HK-2 (cell line): ENCODE data around the gene HS3ST5.
"Not testable (repeated sequence)": the region's sequence is repeated elsewhere in the genome, so short reads cannot be mapped to it uniquely, and the experiment has no call there.

Experiments
- DNase-seq: peaks from one replicate; pipeline ENCODE4 v3.0.0-alpha.2; 2018; ENCODE audit not compliant: unreplicated experiment

Gene HS3ST5

DNA sequence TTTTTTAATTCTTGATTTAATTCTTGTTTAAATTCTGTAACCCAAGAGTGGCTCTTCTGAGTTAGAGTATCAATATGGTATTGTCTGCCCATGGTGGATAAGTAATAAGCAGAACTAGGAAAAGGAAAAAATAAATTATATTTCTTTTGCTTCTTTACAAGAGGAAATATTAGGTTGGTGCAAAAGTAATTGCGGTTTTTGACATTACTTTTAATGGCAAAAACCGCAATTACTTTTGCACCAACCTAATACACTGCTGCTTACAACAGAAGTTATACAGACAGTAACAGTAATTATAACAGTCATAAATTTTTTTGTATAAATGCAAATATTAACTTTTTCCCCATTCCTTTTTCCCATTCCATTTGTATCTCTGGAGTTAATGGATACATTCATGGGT lies 65.6 kb downstream of the HS3ST5 start:
- DNase-seq = no peak

DNA sequence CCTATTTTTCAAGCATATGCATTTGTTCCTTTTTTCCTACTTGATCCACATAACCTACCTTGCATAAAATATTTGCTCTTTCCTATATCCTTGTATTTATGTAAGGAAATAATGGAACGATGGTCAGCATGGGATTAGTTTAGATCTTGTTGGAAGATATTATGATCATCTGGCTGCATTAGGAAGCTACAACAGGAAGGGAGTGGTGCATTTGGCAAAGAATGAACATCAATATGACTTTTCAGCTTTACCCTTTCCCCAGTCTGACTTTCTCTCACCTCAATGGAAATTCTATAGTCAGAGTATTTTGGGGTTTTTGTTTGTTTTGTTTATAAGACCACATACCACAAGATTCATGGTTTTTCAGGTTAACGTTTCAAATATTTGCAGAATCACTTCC lies 66.0 kb downstream of the HS3ST5 start:
- no peak for DNase-seq

DNA sequence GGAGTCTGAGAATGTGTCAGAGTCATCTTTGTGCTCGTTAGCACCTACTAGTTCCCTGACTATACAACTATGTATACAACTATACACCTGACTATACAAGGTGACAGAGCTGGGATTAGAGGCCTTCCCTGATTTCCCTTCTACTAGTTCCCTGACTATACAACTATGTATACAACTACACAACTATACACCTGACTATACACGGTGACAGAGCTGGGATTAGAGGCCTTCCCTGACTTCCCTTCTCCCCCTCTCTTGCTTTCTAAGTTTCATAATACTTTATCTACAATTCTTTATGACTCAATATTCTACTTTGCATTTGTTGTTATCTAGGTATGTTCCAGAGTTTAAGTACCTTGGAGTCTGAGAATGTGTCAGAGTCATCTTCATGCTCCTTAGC lies 68.0 kb downstream of the HS3ST5 start:
- DNase-seq = no peak

DNA sequence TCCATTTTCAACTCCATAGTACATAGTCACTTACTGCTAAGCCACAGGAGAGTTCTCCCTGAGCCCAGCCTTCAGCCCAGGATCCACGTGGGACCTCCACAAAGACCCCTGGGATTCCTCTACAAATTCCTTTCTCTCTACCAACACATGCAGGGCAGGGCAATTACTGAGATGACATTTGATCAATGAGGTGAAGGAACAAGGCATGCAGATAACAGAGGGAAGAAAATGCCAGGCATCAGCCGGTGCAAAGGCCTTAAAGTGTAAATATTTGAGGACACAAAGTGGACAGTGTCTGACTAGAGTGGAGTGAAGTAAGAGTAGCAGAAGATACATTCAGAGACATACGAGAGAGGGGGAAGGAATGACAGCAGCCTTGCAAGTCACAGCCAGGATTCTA lies 70.2 kb downstream of the HS3ST5 start:
- no peak for DNase-seq

DNA sequence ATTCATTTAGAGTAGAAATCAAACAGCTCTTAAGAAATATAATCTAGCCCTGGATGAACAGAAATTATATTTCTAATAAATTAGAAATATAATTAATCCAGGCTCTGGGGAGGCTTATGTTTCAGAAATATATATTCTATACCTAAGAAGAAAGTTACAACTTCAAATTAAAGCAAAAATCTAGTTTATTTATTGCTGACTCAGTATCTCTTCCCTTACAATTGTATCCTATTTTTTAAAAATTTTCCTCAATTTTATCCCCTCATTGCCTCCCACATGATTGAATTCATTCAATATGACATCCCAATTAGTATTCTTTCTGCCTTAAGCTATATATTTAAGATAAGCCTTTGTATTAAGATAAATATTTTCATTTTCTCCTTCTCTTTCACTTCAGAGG lies 71.4 kb downstream of the HS3ST5 start:
- DNase-seq = no peak

DNA sequence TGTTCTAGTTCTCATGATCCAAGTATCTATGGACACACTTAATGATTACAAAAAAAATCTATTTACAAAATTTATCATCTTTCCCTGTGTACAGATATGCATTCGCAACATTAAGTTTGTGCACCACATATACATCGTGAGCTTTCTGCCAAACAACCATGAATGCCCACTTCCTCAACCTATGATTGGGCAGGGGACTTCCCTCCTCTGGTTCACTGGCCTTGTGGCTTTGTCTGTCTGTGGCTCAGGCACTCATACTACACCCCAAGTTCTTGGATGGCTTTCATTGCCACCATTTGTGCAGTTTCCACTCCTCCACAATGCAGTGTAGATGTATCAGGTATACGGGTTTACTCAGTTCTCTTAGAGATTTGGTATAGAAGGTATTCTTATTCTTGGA lies 74.9 kb downstream of the HS3ST5 start:
- no peak for DNase-seq

DNA sequence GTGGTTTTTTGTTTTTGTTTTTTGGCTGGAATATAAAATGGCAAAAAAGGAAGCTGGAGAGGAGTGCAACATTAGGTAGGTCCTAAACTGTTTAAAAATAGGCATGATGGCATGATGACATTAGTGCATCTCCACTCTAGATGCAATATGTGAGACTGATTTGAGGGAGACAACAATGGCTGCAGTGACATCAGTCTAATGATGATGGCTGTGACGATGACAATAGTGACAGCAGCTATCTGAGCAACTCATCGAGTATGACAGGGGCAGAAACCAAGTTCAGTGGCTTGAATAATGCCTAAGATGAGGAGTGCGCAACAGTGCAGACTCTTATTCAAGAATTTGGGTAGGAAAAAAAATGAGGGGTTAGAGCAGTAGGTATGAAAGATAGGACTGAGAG lies 82.0 kb downstream of the HS3ST5 start:
- DNase-seq = no peak

DNA sequence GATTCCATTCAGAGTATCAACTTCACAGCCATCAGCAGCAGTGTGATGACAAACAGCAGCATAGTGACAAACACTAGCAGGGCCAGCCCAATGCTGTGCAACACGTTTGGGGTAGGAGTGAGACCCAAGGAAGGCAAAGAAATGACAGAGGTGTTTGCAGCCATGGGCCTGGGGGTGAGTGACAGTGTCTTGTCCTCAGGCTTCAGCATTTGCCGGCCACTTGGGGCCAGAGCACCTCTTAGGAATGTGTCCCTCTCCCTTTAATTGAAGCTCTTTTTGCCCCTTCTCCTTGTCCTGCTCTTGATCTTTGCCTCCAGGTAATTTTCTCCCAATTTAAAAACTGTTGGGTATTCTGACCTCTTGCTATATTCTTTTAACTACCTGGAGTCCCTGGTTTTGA lies 84.4 kb downstream of the HS3ST5 start:
- no peak for DNase-seq

DNA sequence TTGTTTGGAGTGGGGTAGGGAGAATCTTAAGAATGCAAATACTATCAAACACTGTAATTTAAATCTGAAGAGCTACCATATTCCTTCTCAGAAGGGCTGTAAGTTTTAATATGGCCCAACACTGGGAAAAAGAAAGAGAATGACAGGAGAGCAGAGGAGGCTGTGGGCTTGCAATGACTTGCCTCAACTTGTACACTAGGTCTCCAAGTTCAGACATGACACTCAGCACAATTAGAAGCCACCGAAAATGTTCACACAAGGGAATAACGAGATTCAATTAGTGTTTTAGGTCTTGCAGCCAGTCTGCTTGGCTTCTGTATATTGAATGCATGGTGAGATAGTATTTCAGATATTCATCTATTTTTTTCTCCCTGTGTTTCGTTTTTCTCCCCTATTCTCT lies 89.4 kb downstream of the HS3ST5 start:
- no peak for DNase-seq

DNA sequence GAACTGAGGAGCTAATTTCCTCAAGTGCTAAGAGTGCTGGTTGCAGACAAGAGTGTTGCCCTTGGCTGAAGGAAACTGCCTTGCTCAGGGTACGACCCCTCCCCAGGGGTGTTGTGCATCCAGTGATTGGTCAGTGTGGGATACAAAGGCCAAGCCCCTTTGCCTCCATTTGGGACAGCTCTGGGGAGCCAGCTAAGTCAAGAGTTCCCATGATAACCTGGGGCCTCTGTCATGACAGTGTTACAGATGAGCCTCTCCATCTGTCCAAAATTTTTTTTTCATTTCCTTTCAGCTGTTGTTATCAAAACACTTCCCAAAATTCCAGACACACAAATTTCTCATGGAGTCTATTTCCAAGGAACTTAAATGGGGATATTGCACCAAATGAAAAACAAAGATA lies 93.3 kb downstream of the HS3ST5 start:
- no peak for DNase-seq

DNA sequence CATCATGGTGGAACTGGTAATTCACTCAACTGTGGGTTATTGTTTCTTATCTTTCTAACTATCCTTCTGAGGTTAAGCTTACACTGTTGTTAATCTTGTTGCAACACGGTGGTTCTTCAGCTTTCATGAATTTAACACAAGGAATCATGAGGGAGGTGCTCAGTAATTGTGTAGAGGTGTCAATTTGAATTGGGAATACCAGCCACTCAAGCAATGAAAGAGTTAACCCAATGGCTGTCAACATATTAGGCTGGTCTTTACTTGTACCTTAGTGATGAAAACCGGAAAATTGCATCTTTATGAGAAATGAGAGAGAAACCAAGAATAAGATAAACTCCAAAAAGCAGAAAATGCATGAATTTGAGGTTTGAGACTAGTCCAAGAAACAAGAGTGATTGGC lies 95.7 kb downstream of the HS3ST5 start:
- no peak for DNase-seq

DNA sequence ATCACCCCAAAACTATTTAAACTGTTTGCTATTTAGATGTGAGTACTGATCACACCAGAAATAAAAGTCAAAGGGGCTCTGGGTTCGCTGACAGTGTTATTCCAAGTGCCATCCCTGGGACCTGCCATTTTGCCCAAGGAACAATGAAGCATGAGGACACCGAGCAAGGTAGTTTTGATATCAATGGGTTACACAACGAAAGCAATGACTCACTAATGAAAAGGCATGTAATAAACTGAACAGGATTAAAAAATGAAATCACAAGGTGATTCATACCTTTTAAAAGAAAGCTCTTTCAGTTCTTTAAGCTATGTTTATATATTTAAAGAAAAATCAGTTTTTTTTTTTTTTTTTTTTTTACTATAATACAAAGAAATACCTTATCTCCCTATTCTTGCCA lies 102.0 kb downstream of the HS3ST5 start:
- DNase-seq = no peak

DNA sequence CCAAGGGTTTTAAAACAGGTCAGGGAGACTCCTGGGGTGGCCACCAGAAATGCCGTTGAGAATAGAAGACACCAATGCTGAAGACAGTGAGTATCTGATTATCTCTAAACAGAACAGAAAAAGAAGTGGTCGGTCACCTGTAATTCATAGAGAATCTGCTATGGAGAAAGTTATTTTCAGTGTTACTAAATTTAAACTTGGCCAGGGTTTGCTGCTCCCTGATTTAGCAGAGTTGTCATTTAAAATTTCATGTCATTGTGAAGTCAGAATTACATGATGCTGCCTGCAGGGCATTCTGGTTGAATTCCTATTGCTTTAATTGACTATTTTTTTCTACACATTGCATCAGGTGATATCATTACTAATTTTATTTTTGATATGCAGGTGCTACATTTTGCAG lies 114.1 kb downstream of the HS3ST5 start:
- DNase-seq = no peak

DNA sequence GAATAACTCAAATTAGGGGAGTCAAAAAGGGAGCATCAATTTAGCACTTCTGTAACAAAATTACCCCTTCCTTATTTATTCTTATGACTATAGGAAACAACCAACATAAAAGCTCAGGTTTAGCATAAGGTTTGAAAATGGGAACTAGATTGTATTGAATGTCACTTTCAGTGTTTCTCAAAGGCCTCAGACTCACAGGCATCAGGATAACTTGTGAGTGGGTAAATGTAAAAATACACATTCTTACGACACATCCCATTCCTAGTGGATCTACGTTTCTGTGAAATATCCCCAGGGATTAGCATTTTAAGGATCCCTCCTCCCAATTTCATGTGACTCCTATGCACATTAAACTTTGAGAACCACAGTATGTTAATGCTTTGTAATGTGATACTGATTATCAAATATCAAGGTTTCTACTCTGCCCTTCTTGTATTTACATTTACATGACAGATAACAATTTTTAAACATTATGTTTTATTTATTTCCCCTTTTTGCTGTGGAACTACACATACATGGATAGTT lies 114.8 kb downstream of the HS3ST5 start:
- no peak for DNase-seq

DNA sequence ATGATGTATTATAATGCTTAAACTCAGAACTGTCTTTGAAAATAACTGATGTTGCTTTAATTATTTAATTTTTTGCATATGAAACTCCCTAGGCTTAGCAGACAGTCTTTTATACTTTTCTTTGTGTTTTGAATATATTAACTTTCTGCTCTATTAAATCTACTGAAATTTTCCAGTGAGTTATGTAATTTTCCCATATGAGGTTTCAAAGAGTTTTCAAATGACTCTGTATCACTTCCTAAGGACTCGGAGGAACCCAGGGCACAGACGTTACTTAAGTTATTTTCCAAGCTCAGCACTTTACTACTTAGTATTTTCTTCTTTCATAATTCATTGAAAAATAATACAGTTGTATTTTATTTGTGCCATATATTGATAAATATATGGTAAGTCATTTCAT lies 122.6 kb downstream of the HS3ST5 start:
- no peak for DNase-seq

DNA sequence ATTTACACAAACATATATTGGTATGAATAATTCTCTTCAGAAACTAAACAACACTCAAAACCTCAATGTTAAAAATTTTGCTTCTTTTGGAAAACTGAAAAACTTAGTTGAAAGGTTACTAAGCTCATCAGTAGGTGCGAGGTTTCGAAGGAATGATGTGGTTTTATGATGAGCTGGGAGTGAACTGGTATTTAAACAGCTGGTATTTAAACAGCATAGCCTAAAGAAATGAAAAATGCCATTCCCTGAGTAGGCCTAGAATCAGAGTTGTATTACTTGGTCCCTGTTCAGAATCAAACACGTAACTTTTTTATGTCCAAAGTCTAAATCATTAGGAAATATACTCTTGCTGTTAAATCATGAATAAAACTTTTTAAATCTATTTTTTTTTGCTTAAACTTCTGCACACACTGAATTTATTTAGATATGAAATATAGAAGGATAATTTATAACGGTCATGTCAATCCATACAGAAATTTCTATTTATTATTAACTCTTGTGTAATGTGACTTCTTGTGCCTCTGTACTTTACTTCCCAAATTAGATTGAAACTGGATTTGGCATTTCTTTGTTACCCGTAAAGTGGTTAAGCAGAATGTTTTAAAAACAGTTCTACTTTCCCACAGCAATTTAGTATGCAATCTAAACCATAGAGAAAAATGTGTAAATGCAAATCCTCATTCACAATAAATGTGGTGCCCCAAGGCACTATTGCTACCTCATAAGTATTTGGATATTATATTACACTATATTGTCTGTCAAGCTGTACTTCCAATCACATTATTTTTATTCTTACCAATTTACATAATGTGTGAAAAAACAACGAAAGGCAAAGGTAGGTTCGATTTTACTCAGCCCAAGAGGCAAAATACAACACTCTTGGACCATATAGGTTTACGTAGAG lies 124.1 kb downstream of the HS3ST5 start:
- no peak for DNase-seq

DNA sequence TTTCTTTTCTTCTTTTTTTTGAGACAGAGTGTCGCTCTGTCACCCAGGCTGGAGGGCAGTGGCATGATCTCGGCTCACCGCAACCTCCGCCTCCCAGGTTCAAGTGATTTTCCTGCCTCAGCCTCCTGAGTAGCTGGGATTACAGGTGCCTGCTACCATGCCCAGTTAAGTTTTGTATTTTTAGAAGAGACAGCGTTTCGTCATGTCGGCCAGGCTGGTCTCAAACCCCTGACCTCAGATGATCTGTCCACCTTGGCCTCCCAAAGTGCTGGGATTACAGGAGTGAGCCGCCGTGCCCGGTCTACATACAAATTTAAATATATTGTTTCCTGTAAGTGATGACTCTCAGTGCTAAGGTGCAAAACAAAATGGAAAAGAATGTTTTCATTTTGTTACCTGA lies 124.8 kb downstream of the HS3ST5 start:
- DNase-seq = not testable (repeated sequence)

DNA sequence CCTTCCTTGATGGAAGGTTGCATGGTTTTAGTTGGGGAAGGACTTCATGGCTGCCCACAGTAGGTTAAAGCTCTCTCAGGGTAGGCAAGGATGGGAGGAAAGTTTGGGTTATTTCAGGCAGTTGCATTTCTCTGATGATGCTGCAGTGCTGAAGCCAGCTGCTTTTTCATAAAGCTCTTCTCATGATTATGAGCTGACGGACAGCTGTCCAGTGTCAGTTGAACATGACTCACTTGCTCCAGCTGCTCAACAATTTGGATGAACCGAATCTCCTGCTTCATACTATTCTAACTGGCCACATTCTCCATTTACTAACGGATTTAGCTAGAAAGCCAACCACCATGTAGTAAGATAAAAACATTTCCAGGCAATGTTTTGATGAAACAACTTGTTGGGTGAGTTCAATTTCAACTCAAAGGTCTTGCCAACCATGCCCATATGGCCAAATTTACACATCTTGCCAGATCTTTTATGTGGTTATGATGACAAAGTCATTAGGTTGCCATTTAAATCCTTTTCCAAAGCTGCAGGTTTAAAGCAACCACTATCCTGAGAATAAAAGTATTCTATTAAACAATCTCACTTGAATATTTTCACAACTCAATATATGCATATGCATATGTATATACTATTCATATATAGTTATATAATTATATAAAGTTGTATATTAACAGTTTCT lies 125.9 kb downstream of the HS3ST5 start:
- DNase-seq = no peak

DNA sequence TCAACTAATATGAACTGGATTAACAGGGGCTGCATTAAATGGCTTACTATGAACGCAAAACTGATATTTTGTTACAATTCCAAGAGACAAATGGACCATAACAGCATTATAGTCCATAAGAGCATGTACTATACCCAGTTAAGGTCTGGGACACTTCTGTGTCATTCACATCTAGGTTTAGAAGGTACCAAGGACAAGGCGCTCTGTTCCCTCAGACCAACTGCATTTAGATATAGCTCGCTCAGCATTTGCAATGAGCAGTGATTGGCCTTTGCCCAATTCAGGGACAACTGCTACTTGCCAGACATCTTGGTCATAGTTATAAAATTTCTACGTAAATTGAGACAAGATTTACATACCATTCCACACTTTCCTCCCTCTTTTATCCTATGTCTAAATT lies 132.4 kb downstream of the HS3ST5 start:
- no peak for DNase-seq

DNA sequence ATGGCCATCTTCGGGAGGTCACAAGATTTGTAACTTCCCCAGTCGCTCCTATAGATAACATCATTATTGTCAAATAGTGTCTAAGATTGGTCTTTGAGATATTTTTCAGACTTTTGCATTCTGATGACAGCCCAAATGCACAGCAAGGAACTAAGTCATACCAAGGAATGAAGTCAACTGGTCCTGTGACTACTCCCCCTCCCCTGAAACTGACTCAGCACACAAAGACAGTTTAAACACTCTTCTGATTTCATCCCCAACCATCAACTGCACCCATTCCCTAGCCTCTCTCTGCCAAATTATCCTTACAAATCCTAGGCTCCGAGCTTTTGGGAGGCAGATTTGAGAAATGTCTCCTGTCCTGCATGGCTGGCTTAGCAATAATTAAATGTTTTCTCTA lies 139.4 kb downstream of the HS3ST5 start:
- no peak for DNase-seq

DNA sequence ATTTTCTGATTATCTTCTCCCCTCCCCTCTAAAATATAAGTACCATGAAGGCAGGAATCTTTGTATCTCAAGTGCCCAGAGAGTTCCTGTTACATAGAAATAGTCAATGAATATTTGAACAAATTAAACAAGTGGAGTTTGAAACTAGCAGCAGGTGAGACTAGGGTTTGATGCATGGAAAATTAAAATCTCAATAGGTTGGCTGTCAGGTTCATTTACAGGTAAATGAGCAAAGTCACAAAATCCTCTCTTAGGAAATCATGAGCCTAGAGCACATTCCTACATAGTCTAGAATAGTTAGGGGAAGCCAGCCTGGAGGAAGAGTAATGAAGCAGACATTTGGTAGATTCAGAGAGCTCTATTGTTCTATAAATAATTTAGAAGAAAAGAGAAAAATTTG lies 140.4 kb downstream of the HS3ST5 start:
- no peak for DNase-seq

DNA sequence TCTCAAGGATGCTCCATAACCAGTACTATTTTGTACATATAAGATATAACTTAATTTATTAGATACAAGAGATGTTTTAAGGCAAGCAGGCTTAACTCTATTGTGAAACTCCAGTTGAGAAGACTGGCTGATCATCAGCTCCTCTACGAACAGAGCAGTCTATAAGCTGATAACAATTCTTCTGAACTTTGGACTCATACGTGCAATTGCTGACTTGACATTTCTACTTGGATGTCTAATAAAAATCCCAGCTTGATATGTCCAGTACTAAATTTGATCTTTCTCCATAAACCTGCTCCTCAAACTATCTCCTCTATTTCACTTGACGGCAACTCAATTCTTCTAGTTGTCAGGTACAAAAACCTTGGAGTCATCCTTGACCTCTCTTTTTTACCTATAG lies 141.9 kb downstream of the HS3ST5 start:
- no peak for DNase-seq
